GM19467 (cell line): ENCODE measurements around the gene FHIP2A.
"Not testable (repeated sequence)": the region's sequence is repeated elsewhere in the genome, so short reads cannot be mapped to it uniquely, and the experiment has no call there.

Experiments
- ATAC-seq: cut with Tn5 transposase; IDR thresholded peaks from one replicate; pipeline ENCODE4 v1.9.1; 2021; ENCODE audit warnings: mild to moderate bottlenecking, moderate library complexity; ENCODE audit not compliant: unreplicated experiment

The FHIP2A gene

GRCh38 chr10:114856544-114857287 is 35.1 kb downstream of the FHIP2A start:
- no peak for ATAC-seq

DNA sequence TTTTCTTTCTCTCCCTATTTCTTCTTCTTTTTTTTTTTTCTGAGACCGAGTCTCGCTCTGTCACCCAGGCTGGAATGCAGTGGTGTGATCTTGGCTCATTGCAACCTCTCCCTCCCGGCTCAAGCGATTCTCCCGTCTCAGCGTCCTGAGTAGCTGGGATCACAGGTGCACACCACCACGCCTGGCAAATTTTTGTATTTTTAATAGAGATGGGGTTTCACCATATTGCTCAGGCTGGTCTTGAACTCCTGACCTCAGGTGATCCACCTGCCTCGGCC is 35.6 kb downstream of the FHIP2A start:
- not testable (repeated sequence) for ATAC-seq

DNA sequence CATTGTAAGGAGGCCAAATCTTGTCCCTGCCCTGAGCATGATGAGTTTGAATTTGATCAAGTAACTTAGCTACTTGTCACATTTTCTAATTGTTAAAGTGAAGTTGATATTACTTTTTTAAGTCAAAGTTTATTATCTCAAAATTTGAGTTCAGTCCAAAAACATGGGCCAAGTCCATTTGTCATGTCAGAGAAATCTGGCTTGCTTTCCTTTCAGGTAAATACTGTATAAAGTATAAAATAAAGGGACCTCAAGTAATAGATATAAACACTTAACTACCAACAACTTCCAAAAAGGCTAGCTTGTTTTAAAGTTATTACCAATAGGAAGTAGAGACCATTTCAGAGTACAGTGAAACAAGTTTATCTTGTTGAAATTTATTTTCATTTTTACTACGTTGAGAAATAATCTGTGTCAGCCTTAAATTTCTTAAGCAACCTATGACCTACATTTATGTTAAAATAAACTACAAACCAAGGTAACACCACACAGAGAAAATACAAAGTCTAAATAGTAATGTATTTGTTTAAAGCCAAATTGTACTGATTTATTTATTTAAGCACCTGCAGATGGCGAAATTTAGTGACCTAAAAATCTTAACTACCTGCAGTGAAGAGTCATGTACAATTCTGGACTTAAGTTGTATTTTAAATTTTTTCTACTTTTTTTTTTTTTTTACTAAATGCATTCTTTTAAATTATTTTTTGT is 36.5 kb downstream of the FHIP2A start:
- no peak for ATAC-seq

- no peak for ATAC-seq
Observed at GRCh38 chr10:114859222-114859621, 37.6 kb downstream of the FHIP2A start.

DNA sequence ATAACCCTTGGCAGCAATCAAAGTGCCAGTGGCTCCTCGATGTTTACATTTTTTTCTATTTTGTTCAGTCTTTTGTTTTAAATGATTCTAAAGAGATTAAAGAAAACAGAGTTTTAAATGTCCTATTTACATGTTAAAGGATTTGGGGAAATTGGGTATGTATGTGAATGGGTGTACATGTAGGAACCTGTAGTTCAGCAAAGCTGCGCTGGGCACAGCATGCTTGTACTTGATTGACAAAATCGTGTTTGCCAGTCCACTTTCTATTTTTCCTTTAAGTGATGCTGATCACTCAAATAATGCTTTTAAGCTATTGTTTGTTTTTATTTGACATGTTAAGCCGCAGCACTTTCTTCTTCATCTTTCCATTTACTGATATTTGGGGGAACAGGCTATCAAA is 40.9 kb downstream of the FHIP2A start:
- ATAC-seq = no peak

DNA sequence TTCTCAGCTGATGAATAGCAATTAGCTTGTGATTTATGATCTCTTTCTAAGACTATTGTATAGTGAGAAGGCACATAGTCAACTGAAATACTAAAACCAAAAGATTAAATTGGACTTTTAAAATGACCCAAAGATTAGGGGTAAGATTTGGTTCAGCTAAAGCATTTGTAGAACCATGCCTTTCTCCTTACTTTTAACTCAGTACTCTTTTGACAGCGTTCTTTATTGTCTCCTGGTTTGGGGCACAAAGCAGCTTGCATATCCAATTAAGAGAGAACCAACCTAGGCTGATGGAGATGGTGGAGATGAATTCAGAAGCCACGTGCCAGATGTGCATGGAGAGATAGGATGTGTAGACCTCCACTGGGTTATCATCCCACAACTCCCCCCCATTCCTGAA is 45.8 kb downstream of the FHIP2A start:
- ATAC-seq = no peak

DNA sequence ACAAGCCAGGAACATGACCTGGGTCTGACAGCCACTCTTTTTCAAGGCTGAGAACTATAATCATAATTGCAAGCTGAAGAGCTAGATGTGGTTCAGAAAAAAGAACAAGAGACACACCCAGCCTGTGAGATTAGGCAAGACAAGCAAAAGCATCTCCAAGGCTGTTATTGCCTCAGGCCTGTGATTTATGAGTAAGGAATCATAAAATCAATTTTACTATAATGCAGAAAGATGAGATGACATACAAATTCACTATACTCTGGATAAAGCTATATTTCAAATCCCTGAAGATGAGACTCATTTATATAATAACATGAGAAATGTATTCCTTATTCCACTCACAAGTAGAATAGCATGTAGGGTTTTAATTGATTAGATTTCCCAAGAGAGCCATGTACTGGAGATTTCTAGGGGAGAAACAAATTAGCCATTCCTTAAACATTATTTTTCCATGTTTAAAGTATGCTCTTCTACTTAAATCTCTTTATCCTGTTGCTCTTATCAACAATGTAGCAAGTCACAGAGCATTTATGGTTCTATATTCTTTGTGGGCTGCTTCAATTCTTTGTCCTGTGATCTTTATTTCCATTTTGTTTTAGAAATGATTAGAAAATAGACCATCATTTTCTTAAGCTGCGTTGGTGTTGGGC is 47.4 kb downstream of the FHIP2A start:
- ATAC-seq = no peak

- ATAC-seq = no peak
Observed at GRCh38 chr10:114869520-114869892, 47.9 kb downstream of the FHIP2A start.

DNA sequence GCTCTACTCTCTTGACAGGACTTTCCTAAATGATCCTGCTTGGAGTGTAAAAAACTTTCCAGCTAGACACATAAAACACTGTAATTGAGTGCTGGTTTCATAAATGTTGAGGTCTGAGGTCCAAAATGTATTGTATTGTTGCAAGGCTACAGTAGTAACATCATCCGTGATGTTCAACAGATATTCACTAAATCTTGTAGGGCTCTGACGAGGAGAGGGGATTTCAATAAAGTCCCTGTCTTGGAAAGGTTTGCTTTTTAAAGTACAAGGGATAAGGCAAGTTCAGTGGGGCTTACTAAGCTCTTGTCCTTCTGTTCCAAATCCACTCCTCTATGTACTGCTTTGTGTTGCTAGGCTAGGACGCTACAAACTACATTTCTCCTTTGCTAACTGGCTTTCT is 48.9 kb downstream of the FHIP2A start:
- ATAC-seq = no peak

GRCh38 chr10:114871379-114871778 is 49.8 kb downstream of the FHIP2A start:
- ATAC-seq = no peak
